Psoas muscle (tissue), 8 donors: ENCODE results near the gene SPC25. TPM values are rescaled to one million over a fixed set of nuclear protein-coding genes. Genes with fewer than 3 reads are reported as not detected.

ENCODE experiments used
- ATAC-seq, 4 donors: fragments of 200-7000 bp; cut with Tn5 transposase; one replicate each; pipeline ENCODE4 v1.9.1; 2020; ENCODE audit warnings: moderate library complexity in 3 of 4, mild to moderate bottlenecking in 2 of 4
- DNase-seq, 2 donors: peaks; one replicate each; pipeline ENCODE4 v3.0.0-alpha.2; 2020
- H3K27ac ChIP-seq: fragments of 200-600 bp; one replicate; pipeline ENCODE4 v1.8.0; 2022
- H3K27me3 ChIP-seq, 3 donors: fragments of 200-600 bp in 1 of 3; one replicate each; pipeline versions ENCODE4 v1.6.1 to v1.8.0; 2013 to 2022; ENCODE audit warnings: low read length in 2 of 3, mild to moderate bottlenecking in 2 of 3, moderate library complexity in 1 of 3; ENCODE audit not compliant: insufficient read depth in 3 of 3
- H3K36me3 ChIP-seq, 2 donors: fragments of 200-600 bp in 1 of 2; one replicate each; pipeline versions ENCODE4 v1.6.1 to v1.8.0; 2013 to 2022; ENCODE audit warnings: low read depth in 1 of 2, mild to moderate bottlenecking in 1 of 2, moderate library complexity in 1 of 2; ENCODE audit not compliant: insufficient read depth in 1 of 2
- H3K4me1 ChIP-seq: fragments of 200-600 bp; one replicate; pipeline ENCODE4 v1.8.0; 2022
- H3K4me3 ChIP-seq: fragments of 200-600 bp; one replicate; pipeline ENCODE4 v1.8.0; 2022; ENCODE audit warnings: mild to moderate bottlenecking
- H3K9me3 ChIP-seq: fragments of 200-600 bp; one replicate; pipeline ENCODE4 v1.8.0; 2022
- WGBS, 3 donors: extraction: QIAGEN DNeasy Blood & Tissue Kit; methylation state at CpG; one replicate each; pipeline versions ENCODE4 v1.1.6 to v1.1.7; 2013; 5-methylcytosine and 5-hydroxymethylcytosine counted together
- intact Hi-C, 2 donors: fragments of 100-400 bp; cut with DNase I; formaldehyde crosslinking; loops; one replicate each; pipeline versions ENCODE4 v1.11.0 to v1.14.2; 2022
- polyA plus RNA-seq, 3 donors: library from polyadenylated mRNA; stranded (reverse); fragments of 200-250 nt; gene quantifications; one replicate each; pipeline ENCODE4 v1.2.3, GENCODE V29; 2013
- total RNA-seq, 4 donors: library from RNA; stranded (reverse); fragmentation: NEBNext Ultra II Directional in 2 of 4; extraction: Animal tissue kit (Norgen Biotek cat#: 25700) in 2 of 4; gene quantifications; one replicate each; pipeline versions ENCODE4 v1.2.1 to v1.2.4, GENCODE V29; 2021 to 2023
- TF ChIP-seq, protein P1 (sequence below): fragments of 200-600 bp; IDR thresholded peaks from one replicate; pipeline ENCODE4 v1.8.0; 2022; ENCODE audit warnings: antibody characterized with exemption
- donor health status: healthy with polysubstance abuse.
- donor health status: DM: no; HTN: no; CAD: no; lungs with moderate emphysema.
- donor health status: Bipolar disorder and iron deficiency.
- donor health status: healthy.
- donor health status: DM: yes; HTN: yes; CAD: no.
- donor health status: DM: no; HTN: no; CAD: no.
- donor health status: DM: no; HTN: no; CAD: no.
- donor health status: DM: yes; HTN: yes; CAD: no.

SPC25 gene
- total and polyA plus RNA-seq, 7 donors, result 0.18 to 0.29 (median 0.20) TPM; not detected in 3

DNA sequence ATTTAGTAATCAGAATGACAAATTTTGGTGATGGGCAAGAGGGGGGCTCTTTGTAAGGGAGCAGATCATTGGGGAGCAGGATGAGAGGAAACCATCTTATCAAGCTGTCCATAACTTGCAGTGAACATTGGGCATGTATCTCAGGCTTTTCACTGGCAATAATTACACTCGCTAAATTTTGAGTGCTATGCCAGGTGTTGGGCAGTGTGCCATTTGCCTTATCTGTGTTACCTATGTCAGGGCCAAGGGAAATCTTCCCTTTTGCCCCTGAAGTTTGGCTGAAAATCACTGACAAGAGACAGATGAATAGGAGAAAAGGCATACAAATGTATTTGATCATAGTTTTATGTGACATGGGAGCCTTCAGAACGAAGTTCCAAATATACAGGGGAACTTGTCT is 48.8 kb downstream of the SPC25 start:
- Histone ChIP-seq H3K9me3 (no peaks in the 10 kb centered on the region), H3K27me3 (no peaks in the 10 kb centered on the region), H3K27ac (no peak overlapping the region), H3K4me1 (no peaks in the 10 kb centered on the region), H3K36me3 (no peaks in the 10 kb centered on the region), H3K4me3 (no peak overlapping the region)
- DNase-seq (no peak), ATAC-seq (no peak)
- intact Hi-C loops, result no loop called here
- 48 to 55% (median 52%) methylated on average over 2 of the region's 2 CpGs for WGBS, 3 donors
- TF ChIP-seq, protein P1, sequence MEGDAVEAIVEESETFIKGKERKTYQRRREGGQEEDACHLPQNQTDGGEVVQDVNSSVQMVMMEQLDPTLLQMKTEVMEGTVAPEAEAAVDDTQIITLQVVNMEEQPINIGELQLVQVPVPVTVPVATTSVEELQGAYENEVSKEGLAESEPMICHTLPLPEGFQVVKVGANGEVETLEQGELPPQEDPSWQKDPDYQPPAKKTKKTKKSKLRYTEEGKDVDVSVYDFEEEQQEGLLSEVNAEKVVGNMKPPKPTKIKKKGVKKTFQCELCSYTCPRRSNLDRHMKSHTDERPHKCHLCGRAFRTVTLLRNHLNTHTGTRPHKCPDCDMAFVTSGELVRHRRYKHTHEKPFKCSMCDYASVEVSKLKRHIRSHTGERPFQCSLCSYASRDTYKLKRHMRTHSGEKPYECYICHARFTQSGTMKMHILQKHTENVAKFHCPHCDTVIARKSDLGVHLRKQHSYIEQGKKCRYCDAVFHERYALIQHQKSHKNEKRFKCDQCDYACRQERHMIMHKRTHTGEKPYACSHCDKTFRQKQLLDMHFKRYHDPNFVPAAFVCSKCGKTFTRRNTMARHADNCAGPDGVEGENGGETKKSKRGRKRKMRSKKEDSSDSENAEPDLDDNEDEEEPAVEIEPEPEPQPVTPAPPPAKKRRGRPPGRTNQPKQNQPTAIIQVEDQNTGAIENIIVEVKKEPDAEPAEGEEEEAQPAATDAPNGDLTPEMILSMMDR, result no peak

GRCh38 chr2:168835969-168836368 is 54.3 kb downstream of the SPC25 start:
- intact Hi-C loops, result no loop called here
- TF ChIP-seq, protein P1, result no peak
- ATAC-seq (no peak), DNase-seq (no peak)
- no peak overlapping the region for H3K27ac ChIP-seq
- no peaks in the 10 kb centered on the region for H3K36me3 ChIP-seq
- no peaks in the 10 kb centered on the region for H3K4me1 ChIP-seq
- no peak overlapping the region for H3K4me3 ChIP-seq
- H3K9me3 ChIP-seq, result no peaks in the 10 kb centered on the region
- no peaks in the 10 kb centered on the region for H3K27me3 ChIP-seq
- WGBS, 3 donors, result 97 to 100% (median 98%) methylated on average over 2 of the region's 2 CpGs

GRCh38 chr2:168831662-168832061 is 58.6 kb downstream of the SPC25 start:
- no peaks in the 10 kb centered on the region for H3K27me3 ChIP-seq
- H3K4me3 ChIP-seq, result no peak overlapping the region
- TF ChIP-seq, protein P1, result no peak
- intact Hi-C loops, result no loop called here
- no peak for ATAC-seq
- no peaks in the 10 kb centered on the region for H3K9me3 ChIP-seq
- H3K27ac ChIP-seq, result no peak overlapping the region
- no peak for DNase-seq
- no peaks in the 10 kb centered on the region for H3K36me3 ChIP-seq
- H3K4me1 ChIP-seq, result no peaks in the 10 kb centered on the region

- intact Hi-C loops, result no loop called here
- Histone ChIP-seq H3K9me3 (no peaks in the 10 kb centered on the region), H3K4me1 (no peaks in the 10 kb centered on the region), H3K36me3 (no peaks in the 10 kb centered on the region), H3K4me3 (no peak overlapping the region), H3K27ac (no peak overlapping the region), H3K27me3 (no peaks in the 10 kb centered on the region)
- no peak for DNase-seq
- TF ChIP-seq, protein P1, result no peak
- no peak for ATAC-seq
Observed at GRCh38 chr2:168830958-168831357, 59.3 kb downstream of the SPC25 start.

DNA sequence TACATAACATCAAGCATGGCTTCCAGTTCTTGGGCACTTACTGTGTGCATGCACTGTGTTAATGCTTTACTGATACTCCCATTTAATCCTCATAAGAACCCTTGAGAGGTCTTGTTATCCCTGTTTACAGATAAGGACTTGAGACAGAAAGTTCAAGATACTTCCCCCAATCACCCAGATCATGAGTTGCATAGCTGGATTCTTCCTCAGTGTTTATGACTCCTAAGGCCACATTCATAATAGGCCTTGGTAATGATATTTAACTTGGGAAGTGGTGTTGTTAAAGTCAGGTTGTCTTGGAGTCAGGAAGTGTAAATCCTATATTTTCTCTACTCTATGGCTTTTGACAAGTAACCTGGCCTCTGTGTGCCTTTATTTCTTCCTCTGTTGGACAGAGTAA is 65.1 kb downstream of the SPC25 start:
- no peaks in the 10 kb centered on the region for H3K27me3 ChIP-seq
- no peaks in the 10 kb centered on the region for H3K4me1 ChIP-seq
- DNase-seq, result no peak
- no peaks in the 10 kb centered on the region for H3K9me3 ChIP-seq
- no peak overlapping the region for H3K4me3 ChIP-seq
- TF ChIP-seq, protein P1, result no peak
- intact Hi-C loops, result no loop called here
- ATAC-seq, result no peak
- H3K27ac ChIP-seq, result no peak overlapping the region
- H3K36me3 ChIP-seq, result no peaks in the 10 kb centered on the region
